Measurements from ENCODE around the gene SLC15A1.

- TF ChIP-seq CTCF (conservative IDR thresholded peaks at IDR 0.05 in 1 of 2, IDR thresholded peaks at IDR 0.05 in 1 of 2; ENCODE audit: extremely low read depth in 1 of 2, insufficient read depth in 1 of 2, low read depth in 1 of 2, low read length in 2 of 2), result no peak
- no peak for TF ChIP-seq EZH2 (IDR thresholded peaks at IDR 0.05; ENCODE audit: borderline replicate concordance, low read length)
These were observed 66.2 kb downstream of the SLC15A1 start for GRCh38 chr13:98686270-98686669.

All from mammary epithelial cell (primary cell).